Endothelial cell (in vitro differentiated cells): ENCODE results near the gene IQCN. TPM values are rescaled to one million over a fixed set of nuclear protein-coding genes. Genes with fewer than 3 reads are reported as not detected.

Experiments used
- DNase-seq: peaks from one replicate; pipeline ENCODE4 v3.0.0; 2021; ENCODE audit warnings: low spot score
- H3K27ac Mint-ChIP-seq: one replicate; pipeline ENCODE4 v1.8.0; 2021; ENCODE audit warnings: mixed read lengths, inconsistent platforms; ENCODE audit not compliant: unreplicated experiment
- H3K27me3 Mint-ChIP-seq: one replicate; pipeline ENCODE4 v1.8.0; 2021; ENCODE audit warnings: mild to moderate bottlenecking, moderate library complexity, mixed read lengths, inconsistent platforms; ENCODE audit not compliant: unreplicated experiment
- H3K36me3 Mint-ChIP-seq: one replicate; pipeline ENCODE4 v1.8.0; 2021; ENCODE audit warnings: mild to moderate bottlenecking, low read depth, mixed read lengths, inconsistent platforms; ENCODE audit not compliant: unreplicated experiment
- H3K4me1 Mint-ChIP-seq: one replicate; pipeline ENCODE4 v1.8.0; 2021; ENCODE audit warnings: mild to moderate bottlenecking, mixed read lengths, inconsistent platforms; ENCODE audit not compliant: unreplicated experiment
- H3K4me3 Mint-ChIP-seq: one replicate; pipeline ENCODE4 v1.8.0; 2021; ENCODE audit warnings: mild to moderate bottlenecking, mixed read lengths, inconsistent platforms; ENCODE audit not compliant: unreplicated experiment
- H3K9me3 Mint-ChIP-seq: one replicate; pipeline ENCODE4 v1.8.0; 2021; ENCODE audit warnings: mixed read lengths, inconsistent platforms; ENCODE audit not compliant: unreplicated experiment
- total RNA-seq: library from RNA; stranded (reverse); fragmentation: NEBNext Ultra II Directional; extraction: Animal tissue kit (Norgen Biotek cat#: 25700); gene quantifications from one replicate; pipeline ENCODE4 v1.2.1, GENCODE V29; 2021; ENCODE audit not compliant: unreplicated experiment
- TF ChIP-seq, protein P1 (sequence below): fragments of 200-600 bp; sonication (generic); IDR thresholded peaks from one replicate; pipeline ENCODE4 v1.5.0; 2021; ENCODE audit warnings: antibody characterized with exemption; ENCODE audit not compliant: unreplicated experiment

The IQCN gene
- total RNA-seq, 1 donor from 2014 or later = 1.2 TPM

GRCh38 chr19:18253716-18254115 is 20.5 kb downstream of the IQCN start:
- H3K27ac Mint-ChIP-seq = no peak overlapping the region
- no peaks in the 10 kb centered on the region for H3K4me1 Mint-ChIP-seq
- no peaks in the 10 kb centered on the region for H3K9me3 Mint-ChIP-seq
- TF ChIP-seq, protein P1, sequence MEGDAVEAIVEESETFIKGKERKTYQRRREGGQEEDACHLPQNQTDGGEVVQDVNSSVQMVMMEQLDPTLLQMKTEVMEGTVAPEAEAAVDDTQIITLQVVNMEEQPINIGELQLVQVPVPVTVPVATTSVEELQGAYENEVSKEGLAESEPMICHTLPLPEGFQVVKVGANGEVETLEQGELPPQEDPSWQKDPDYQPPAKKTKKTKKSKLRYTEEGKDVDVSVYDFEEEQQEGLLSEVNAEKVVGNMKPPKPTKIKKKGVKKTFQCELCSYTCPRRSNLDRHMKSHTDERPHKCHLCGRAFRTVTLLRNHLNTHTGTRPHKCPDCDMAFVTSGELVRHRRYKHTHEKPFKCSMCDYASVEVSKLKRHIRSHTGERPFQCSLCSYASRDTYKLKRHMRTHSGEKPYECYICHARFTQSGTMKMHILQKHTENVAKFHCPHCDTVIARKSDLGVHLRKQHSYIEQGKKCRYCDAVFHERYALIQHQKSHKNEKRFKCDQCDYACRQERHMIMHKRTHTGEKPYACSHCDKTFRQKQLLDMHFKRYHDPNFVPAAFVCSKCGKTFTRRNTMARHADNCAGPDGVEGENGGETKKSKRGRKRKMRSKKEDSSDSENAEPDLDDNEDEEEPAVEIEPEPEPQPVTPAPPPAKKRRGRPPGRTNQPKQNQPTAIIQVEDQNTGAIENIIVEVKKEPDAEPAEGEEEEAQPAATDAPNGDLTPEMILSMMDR = no peak
- H3K27me3 Mint-ChIP-seq = peaks cover 10% of the 10 kb centered on the region
- no peak for DNase-seq
- no peaks in the 10 kb centered on the region for H3K36me3 Mint-ChIP-seq
- no peak overlapping the region for H3K4me3 Mint-ChIP-seq

DNA sequence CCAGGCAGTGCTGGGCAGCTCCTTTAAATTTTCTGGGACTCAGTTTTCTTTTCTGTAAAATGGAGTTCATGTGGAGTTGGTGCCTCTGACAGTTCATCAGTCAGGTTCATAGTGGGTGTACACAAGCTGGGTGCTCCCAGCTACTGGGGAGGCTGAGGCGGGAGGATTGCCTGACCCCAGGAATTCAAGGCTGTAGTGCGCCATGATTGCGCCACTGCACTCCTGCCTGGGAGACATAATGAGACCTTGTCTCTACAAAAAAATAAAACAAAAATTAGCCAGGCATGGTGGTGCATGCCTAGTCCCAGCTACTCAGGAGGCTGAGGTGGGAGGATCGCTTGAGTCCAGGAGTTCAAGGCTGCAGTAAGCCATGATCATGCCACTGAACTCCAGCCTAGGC is 21.1 kb downstream of the IQCN start:
- Mint-ChIP-seq H3K4me3 (no peak overlapping the region), H3K27me3 (peaks cover 10% of the 10 kb centered on the region), H3K9me3 (no peaks in the 10 kb centered on the region), H3K4me1 (no peaks in the 10 kb centered on the region), H3K36me3 (no peaks in the 10 kb centered on the region), H3K27ac (no peak overlapping the region)
- DNase-seq = no peak
- TF ChIP-seq, protein P1 = no peak

GRCh38 chr19:18252370-18252717 is 21.9 kb downstream of the IQCN start:
- H3K9me3 Mint-ChIP-seq = no peaks in the 10 kb centered on the region
- H3K4me3 Mint-ChIP-seq = no peak overlapping the region
- no peaks in the 10 kb centered on the region for H3K36me3 Mint-ChIP-seq
- peaks cover 10% of the 10 kb centered on the region for H3K27me3 Mint-ChIP-seq
- no peaks in the 10 kb centered on the region for H3K4me1 Mint-ChIP-seq
- DNase-seq = no peak
- no peak overlapping the region for H3K27ac Mint-ChIP-seq
- TF ChIP-seq, protein P1 = no peak

DNA sequence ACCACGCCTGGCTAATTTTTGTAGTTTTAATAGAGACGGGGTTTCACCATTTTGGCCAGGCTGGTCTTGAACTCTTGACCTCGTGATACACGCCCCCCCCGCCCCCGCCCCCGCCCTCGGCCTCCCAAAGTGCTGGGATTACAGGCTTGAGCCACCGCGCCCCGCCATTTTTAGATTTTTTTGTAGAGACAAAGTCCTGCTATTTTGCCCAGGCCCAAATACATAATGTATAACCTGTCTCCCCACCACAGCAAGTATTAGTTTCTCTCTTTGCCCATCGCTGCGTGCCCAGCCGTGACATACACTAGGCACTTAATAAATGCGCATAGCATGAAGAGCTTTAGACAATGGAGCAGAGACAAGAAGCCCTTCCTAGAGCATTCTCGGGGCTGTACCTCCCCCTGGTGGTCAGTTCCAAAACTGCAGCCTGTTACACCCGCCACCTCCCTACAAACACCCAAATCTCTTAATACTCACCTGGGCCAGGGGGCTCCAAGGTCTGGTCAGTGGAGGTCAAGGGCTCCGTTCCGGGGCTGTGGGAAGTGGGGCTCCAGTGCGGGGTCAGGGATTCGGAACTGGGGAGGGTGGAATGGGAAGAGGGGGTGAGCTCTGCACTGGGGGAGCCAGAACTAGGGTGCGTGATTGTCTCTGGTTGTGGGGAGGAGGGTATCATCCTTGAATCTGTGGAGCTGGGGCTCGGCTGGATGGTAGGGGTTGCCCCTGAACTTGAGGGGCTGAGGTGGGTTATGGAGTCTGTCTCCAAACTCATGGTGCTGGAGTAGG is 22.5 kb downstream of the IQCN start:
- TF ChIP-seq, protein P1 = peak; percentile 96
- Mint-ChIP-seq H3K27ac (no peak overlapping the region), H3K9me3 (no peaks in the 10 kb centered on the region), H3K4me3 (no peak overlapping the region), H3K36me3 (no peaks in the 10 kb centered on the region), H3K4me1 (no peaks in the 10 kb centered on the region), H3K27me3 (peaks cover 13% of the 10 kb centered on the region)
- DNase-seq = peak; percentile 81

DNA sequence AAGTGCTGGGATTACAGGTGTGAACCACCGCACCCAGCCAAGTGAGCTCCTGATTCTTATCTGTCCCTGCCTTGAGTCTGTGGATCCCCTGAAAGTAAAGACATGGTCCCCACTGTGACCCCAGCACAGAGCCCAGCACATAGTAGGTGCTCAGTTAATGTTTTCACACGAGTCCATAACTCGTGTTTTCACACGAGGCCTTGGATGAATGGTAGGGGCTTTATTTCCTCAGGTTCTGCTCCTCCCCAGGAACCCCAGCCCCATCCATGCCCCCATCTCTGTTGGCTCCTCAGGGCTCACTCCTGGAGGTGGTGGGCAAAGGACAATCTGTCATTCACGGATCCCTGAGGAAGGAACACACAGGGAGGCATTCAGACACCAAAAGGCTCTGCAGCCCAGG is 24.4 kb downstream of the IQCN start:
- no peaks in the 10 kb centered on the region for H3K4me1 Mint-ChIP-seq

More for the DNA sequence above, 24.4 kb downstream of the IQCN start:
- TF ChIP-seq, protein P1 = no peak
- Mint-ChIP-seq H3K27me3 (peaks cover 10% of the 10 kb centered on the region), H3K4me3 (no peak overlapping the region), H3K27ac (no peak overlapping the region), H3K36me3 (peaks cover 3% of the 10 kb centered on the region), H3K9me3 (no peaks in the 10 kb centered on the region)
- no peak for DNase-seq
